Measurements from ENCODE around the gene ZNF565. TPM values are rescaled to one million over a fixed set of nuclear protein-coding genes. Genes with fewer than 3 reads are reported as not detected.

The ZNF565 gene
- total and polyA plus RNA-seq, 2 of the 13 experiments (the other 11 are each of a cell fraction or from before 2014, with no cell fraction given) = 1.8 to 5.2 TPM

DNA sequence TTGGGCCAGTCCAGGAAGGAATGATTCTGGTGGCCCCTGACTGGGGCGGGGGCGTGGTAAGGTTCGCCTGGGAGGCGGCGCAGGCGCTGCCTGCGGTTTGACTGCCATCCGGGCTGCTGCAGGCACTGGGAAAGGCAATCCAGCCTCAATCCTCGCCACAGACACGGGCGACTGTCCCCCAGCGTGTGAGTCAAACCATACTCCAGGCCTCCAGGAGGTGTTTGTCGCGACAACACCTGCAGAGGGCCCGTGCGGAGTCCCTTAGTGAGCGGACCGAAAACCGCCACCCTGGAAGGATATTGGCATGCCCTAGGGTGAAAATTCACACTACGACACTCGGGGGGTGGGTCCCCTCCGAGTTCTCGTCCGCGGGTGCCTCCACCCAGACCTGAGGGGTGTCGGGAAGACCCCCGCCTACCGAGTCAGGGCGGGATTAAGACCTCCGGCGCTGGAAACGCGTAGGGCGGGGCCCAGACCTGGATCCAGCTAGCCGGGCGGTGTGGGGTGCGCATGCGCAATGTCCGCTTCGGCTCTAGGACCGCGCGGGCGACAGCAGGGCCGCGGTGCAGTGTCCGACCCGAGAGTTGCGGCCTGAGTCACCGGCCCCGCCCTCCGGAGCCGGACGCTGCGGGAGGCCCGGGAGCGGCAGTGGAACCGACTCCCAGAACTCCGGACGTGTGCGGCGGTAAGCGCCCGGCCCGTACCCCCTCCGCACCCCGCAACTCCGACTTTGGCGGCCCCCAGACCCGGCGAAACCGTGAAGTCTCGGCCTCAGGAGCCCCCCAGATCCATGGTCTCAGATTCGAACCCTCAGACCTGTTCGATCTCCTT lies 74.8 kb downstream of the ZNF565 start, which contains the start of gene CAPNS1:
TSS of gene CAPNS1 (plus strand) at position 594 of the 831 bp plus-strand sequence. CDS start 946 bp downstream, outside the sequence.
- peak; percentile 58 for FAIRE-seq
- H3K27ac ChIP-seq (ENCODE audit: extremely low read length, insufficient read depth, low read length) = peak within 1 kb of the TSS; percentile 93
- no peaks in the 10 kb centered on the region; a peak in 1 of 5 replicates for H3K27me3 ChIP-seq (ENCODE audit: control insufficient read depth in 1 of 2, insufficient read depth in 2 of 2, low read length in 2 of 2)
- peak within 1 kb of the TSS; percentile 79 to 100 (median 98) for H3K4me3 ChIP-seq (replicated peaks in 1 of 3; ENCODE audit: insufficient read depth in 1 of 3, low read depth in 2 of 3, low read length in 3 of 3)
- peaks cover 24% of the 10 kb centered on the region for H3K4me1 ChIP-seq (ENCODE audit: insufficient read depth, low read length)
- POLR2A ChIA-PET = interaction anchor here (0.5 to 2.0 kb wide), 11 partner anchors 9 to 1178 kb away, joined by 3 to 51 read pairs (median 4); partner anchors contain the start of genes POLR2I, TBCB, THAP8 and WDR62
- WGBS (ENCODE audit: low lambda C conversion rate) = 0% methylated on average over 17 of the region's 75 CpGs
- peak within 1 kb of the TSS; percentile 94 for H3K4me2 ChIP-seq (ENCODE audit: low read depth, low read length)
- no peaks in the 10 kb centered on the region for H3K9me3 ChIP-seq (ENCODE audit: low read length)
- CTCF ChIA-PET (ENCODE audit: low intra/inter-chr PET ratio, low total read pairs) = no interaction called here
- H3K36me3 ChIP-seq (replicated peaks in 1 of 2; ENCODE audit: control insufficient read depth in 1 of 2, insufficient read depth in 2 of 2, low read length in 2 of 2) = peaks cover 8 to 12% of the 10 kb centered on the region in 2 experiments
- BruUV-seq (replicated peaks) = no TSS peak
- DNase-seq (ENCODE audit: low spot score) = peak; percentile 88
- intact Hi-C loops (cut with micrococcal nuclease; ENCODE audit: unreplicated experiment) = loop anchor here (1.0 to 2.0 kb wide), 2 partner anchors 13 to 23 kb away; no protein-coding TSS in a partner anchor
- H4K20me1 ChIP-seq (ENCODE audit: insufficient read depth, low read length) = peaks cover 8% of the 10 kb centered on the region
- H3K9ac ChIP-seq (ENCODE audit: insufficient read depth, low read depth, low read length) = peak within 1 kb of the TSS; percentile 99
- in situ Hi-C loops (cut with HindIII; ENCODE audit: extremely low pct_ligation_motif_present, low pct_unique_long_range_greater_than_20kb) = no loop called here
- peaks cover 16% of the 10 kb centered on the region for H3K79me2 ChIP-seq (ENCODE audit: insufficient read depth, low read length)
- H2AFZ ChIP-seq (ENCODE audit: low read length) = no peak within 1 kb of the TSS
- ATAC-seq = peak; percentile 88
- TF ChIP-seq, protein P1, sequence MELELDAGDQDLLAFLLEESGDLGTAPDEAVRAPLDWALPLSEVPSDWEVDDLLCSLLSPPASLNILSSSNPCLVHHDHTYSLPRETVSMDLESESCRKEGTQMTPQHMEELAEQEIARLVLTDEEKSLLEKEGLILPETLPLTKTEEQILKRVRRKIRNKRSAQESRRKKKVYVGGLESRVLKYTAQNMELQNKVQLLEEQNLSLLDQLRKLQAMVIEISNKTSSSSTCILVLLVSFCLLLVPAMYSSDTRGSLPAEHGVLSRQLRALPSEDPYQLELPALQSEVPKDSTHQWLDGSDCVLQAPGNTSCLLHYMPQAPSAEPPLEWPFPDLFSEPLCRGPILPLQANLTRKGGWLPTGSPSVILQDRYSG (CRISPR knock-in tag; IDR thresholded peaks at IDR 0.05) = 0 out of 2 replicates have a peak, but pooled peaks have one; percentile 58
- TF ChIP-seq, protein P2, sequence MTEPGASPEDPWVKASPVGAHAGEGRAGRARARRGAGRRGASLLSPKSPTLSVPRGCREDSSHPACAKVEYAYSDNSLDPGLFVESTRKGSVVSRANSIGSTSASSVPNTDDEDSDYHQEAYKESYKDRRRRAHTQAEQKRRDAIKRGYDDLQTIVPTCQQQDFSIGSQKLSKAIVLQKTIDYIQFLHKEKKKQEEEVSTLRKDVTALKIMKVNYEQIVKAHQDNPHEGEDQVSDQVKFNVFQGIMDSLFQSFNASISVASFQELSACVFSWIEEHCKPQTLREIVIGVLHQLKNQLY (CRISPR knock-in tag; IDR thresholded peaks at IDR 0.05) = no peak; the same call in none of the 2 replicates
- TF ChIP-seq ZSCAN12 (CRISPR knock-in tag; IDR thresholded peaks at IDR 0.05) (peak; percentile 74; the same call in 1 of the 2 replicates), TCF7L2 (IDR thresholded peaks at IDR 0.05; ENCODE audit: low read depth, low read length) (no peak), ZNF24 (IDR thresholded peaks at IDR 0.05) (no peak), RXRB (CRISPR knock-in tag; IDR thresholded peaks at IDR 0.05; ENCODE audit: borderline replicate concordance) (peak; percentile 49), ZSCAN25 (CRISPR knock-in tag; IDR thresholded peaks at IDR 0.05) (peak; percentile 57; the same call in 1 of the 2 replicates), EZH2 (conservative IDR thresholded peaks at IDR 0.05; ENCODE audit: low read depth, low read length) (no peak), ZNF207 (IDR thresholded peaks at IDR 0.05; ENCODE audit: borderline replicate concordance) (no peak), WIZ (CRISPR knock-in tag; IDR thresholded peaks at IDR 0.05) (no peak)
- TF ChIP-seq, protein P3, sequence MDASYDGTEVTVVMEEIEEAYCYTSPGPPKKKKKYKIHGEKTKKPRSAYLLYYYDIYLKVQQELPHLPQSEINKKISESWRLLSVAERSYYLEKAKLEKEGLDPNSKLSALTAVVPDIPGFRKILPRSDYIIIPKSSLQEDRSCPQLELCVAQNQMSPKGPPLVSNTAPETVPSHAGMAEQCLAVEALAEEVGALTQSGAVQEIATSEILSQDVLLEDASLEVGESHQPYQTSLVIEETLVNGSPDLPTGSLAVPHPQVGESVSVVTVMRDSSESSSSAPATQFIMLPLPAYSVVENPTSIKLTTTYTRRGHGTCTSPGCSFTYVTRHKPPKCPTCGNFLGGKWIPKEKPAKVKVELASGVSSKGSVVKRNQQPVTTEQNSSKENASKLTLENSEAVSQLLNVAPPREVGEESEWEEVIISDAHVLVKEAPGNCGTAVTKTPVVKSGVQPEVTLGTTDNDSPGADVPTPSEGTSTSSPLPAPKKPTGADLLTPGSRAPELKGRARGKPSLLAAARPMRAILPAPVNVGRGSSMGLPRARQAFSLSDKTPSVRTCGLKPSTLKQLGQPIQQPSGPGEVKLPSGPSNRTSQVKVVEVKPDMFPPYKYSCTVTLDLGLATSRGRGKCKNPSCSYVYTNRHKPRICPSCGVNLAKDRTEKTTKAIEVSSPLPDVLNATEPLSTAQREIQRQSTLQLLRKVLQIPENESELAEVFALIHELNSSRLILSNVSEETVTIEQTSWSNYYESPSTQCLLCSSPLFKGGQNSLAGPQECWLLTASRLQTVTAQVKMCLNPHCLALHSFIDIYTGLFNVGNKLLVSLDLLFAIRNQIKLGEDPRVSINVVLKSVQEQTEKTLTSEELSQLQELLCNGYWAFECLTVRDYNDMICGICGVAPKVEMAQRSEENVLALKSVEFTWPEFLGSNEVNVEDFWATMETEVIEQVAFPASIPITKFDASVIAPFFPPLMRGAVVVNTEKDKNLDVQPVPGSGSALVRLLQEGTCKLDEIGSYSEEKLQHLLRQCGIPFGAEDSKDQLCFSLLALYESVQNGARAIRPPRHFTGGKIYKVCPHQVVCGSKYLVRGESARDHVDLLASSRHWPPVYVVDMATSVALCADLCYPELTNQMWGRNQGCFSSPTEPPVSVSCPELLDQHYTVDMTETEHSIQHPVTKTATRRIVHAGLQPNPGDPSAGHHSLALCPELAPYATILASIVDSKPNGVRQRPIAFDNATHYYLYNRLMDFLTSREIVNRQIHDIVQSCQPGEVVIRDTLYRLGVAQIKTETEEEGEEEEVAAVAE (CRISPR knock-in tag; IDR thresholded peaks at IDR 0.05; ENCODE audit: borderline replicate concordance) = peak; percentile 49; the same call in 1 of the 2 replicates
- TF ChIP-seq, protein P4, sequence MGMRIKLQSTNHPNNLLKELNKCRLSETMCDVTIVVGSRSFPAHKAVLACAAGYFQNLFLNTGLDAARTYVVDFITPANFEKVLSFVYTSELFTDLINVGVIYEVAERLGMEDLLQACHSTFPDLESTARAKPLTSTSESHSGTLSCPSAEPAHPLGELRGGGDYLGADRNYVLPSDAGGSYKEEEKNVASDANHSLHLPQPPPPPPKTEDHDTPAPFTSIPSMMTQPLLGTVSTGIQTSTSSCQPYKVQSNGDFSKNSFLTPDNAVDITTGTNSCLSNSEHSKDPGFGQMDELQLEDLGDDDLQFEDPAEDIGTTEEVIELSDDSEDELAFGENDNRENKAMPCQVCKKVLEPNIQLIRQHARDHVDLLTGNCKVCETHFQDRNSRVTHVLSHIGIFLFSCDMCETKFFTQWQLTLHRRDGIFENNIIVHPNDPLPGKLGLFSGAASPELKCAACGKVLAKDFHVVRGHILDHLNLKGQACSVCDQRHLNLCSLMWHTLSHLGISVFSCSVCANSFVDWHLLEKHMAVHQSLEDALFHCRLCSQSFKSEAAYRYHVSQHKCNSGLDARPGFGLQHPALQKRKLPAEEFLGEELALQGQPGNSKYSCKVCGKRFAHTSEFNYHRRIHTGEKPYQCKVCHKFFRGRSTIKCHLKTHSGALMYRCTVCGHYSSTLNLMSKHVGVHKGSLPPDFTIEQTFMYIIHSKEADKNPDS (CRISPR knock-in tag; IDR thresholded peaks at IDR 0.05) = 0 out of 2 replicates have a peak, but pooled peaks have one; percentile 66
- TF ChIP-seq, protein P5, sequence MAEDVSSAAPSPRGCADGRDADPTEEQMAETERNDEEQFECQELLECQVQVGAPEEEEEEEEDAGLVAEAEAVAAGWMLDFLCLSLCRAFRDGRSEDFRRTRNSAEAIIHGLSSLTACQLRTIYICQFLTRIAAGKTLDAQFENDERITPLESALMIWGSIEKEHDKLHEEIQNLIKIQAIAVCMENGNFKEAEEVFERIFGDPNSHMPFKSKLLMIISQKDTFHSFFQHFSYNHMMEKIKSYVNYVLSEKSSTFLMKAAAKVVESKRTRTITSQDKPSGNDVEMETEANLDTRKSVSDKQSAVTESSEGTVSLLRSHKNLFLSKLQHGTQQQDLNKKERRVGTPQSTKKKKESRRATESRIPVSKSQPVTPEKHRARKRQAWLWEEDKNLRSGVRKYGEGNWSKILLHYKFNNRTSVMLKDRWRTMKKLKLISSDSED (CRISPR knock-in tag; IDR thresholded peaks at IDR 0.05) = no peak

Measured in HepG2 (cell line).